ENCODE data around the gene PLD1.

- no peak for TF ChIP-seq GATA2 (IDR thresholded peaks at IDR 0.05; ENCODE audit: low read depth, low read length)
- no peak for TF ChIP-seq GATA3 (IDR thresholded peaks at IDR 0.05; ENCODE audit: low read depth, low read length)
These were observed 23.3 kb downstream of the PLD1 start for GRCh38 chr3:171786997-171787396.
